ENCODE measurements around the gene FILIP1L. TPM values are rescaled to one million over a fixed set of nuclear protein-coding genes. Genes with fewer than 3 reads are reported as not detected.
A peak's percentile ranks its signal among the peaks of the same experiment; 100 is the strongest.

FILIP1L gene
- total and polyA plus RNA-seq, 2 donors from 2014 or later, result 5.5 to 25.5 TPM

- FAIRE-seq (no peak), DNase-seq (no peak)
- H3K4me3 ChIP-seq (ENCODE audit: low read length in 3 of 3), result no peak overlapping the region
- H3K9me3 ChIP-seq (ENCODE audit: control insufficient read depth in 2 of 3, insufficient read depth in 1 of 3, low read length in 3 of 3), result no peaks in the 10 kb centered on the region
- intact Hi-C loops (cut with DNase I), result no loop called here
- H3K36me3 ChIP-seq (ENCODE audit: control insufficient read depth in 2 of 3, insufficient read depth in 3 of 3, low read length in 3 of 3), result no peaks in the 10 kb centered on the region
- no peak overlapping the region for H3K27ac ChIP-seq (ENCODE audit: low read depth in 2 of 2, low read length in 2 of 2)
- no peak overlapping the region for H3K9ac ChIP-seq (ENCODE audit: low read length in 3 of 3)
- H3K27me3 ChIP-seq (ENCODE audit: control insufficient read depth, insufficient read depth, low read length), result no peaks in the 10 kb centered on the region
- TF ChIP-seq CTCF (IDR thresholded peaks at IDR 0.05; ENCODE audit: borderline replicate concordance, extremely low read depth, insufficient read depth), result no peak
- no peaks in the 10 kb centered on the region for H3K4me1 ChIP-seq (ENCODE audit: control insufficient read depth in 2 of 3, insufficient read depth in 2 of 3, low read depth in 1 of 3, low read length in 3 of 3)
Observed at GRCh38 chr3:99969136-99969535, 145.2 kb downstream of the FILIP1L start.

GRCh38 chr3:99967796-99968195, 146.5 kb downstream of the FILIP1L start:
- intact Hi-C loops (cut with DNase I), result no loop called here
- no peaks in the 10 kb centered on the region for H3K9me3 ChIP-seq (ENCODE audit: control insufficient read depth in 2 of 3, insufficient read depth in 1 of 3, low read length in 3 of 3)

GRCh38 chr3:99966662-99967416, 147.5 kb downstream of the FILIP1L start:
- Histone ChIP-seq H3K9ac (ENCODE audit: low read length in 3 of 3) (no peak overlapping the region), H3K36me3 (ENCODE audit: control insufficient read depth in 2 of 3, insufficient read depth in 3 of 3, low read length in 3 of 3) (no peaks in the 10 kb centered on the region), H3K4me3 (ENCODE audit: low read length in 3 of 3) (no peak overlapping the region), H3K4me1 (ENCODE audit: control insufficient read depth in 2 of 3, insufficient read depth in 2 of 3, low read depth in 1 of 3, low read length in 3 of 3) (no peaks in the 10 kb centered on the region), H3K9me3 (ENCODE audit: control insufficient read depth in 2 of 3, insufficient read depth in 1 of 3, low read length in 3 of 3) (no peaks in the 10 kb centered on the region), H3K27me3 (ENCODE audit: control insufficient read depth, insufficient read depth, low read length) (no peaks in the 10 kb centered on the region), H3K27ac (ENCODE audit: low read depth in 2 of 2, low read length in 2 of 2) (no peak overlapping the region)
- FAIRE-seq (no peak), DNase-seq (peak in 1 of 5 donors; percentile 29)
- TF ChIP-seq CTCF (IDR thresholded peaks at IDR 0.05; ENCODE audit: borderline replicate concordance, extremely low read depth, insufficient read depth), result no peak
- intact Hi-C loops (cut with DNase I), result no loop called here

More at GRCh38 chr3:99967796-99968195, 146.5 kb downstream of the FILIP1L start:
- TF ChIP-seq CTCF (IDR thresholded peaks at IDR 0.05; ENCODE audit: borderline replicate concordance, extremely low read depth, insufficient read depth), result no peak
- Histone ChIP-seq H3K4me3 (ENCODE audit: low read length in 3 of 3) (no peak overlapping the region), H3K9ac (ENCODE audit: low read length in 3 of 3) (no peak overlapping the region), H3K27ac (ENCODE audit: low read depth in 2 of 2, low read length in 2 of 2) (no peak overlapping the region), H3K27me3 (ENCODE audit: control insufficient read depth, insufficient read depth, low read length) (no peaks in the 10 kb centered on the region), H3K4me1 (ENCODE audit: control insufficient read depth in 2 of 3, insufficient read depth in 2 of 3, low read depth in 1 of 3, low read length in 3 of 3) (no peaks in the 10 kb centered on the region), H3K36me3 (ENCODE audit: control insufficient read depth in 2 of 3, insufficient read depth in 3 of 3, low read length in 3 of 3) (no peaks in the 10 kb centered on the region)
- FAIRE-seq (no peak), DNase-seq (no peak)
